Stimulated activated CD8-positive, alpha-beta memory T cell treated with anti-CD3 and anti-CD28 coated beads, Interleukin-2, amount 100 ng/mL, for 1 hour (primary cell): Measurements from ENCODE around the gene CHMP3.
"Not testable (repeated sequence)": the region's sequence is repeated elsewhere in the genome, so short reads cannot be mapped to it uniquely, and the experiment has no call there.

Experiments
- DNase-seq, 2 donors: peaks; one replicate each; pipeline ENCODE4 v3.0.0-alpha.2; 2020; ENCODE audit warnings: low read depth in 2 of 2

The CHMP3 gene

DNA sequence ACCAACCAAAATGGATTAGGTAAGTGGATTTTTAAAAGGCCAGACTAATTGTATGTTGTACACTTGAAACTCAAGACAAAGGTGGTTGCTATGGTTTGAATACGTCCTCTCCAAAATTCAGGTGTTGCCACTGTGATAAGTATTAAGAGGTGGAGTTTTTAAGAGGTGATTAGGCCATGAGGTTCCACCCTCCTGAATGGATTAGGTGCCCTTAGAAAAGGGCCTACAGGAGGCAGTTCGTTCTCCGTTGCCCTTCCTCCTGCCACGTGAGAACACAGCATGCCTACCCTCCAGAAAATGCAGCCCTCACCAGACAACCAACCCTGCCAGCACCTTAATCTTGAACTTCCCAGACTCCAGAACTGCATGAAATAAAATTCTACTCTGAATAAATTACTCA lies 51.2 kb downstream of the CHMP3 start:
- DNase-seq = no peak

DNA sequence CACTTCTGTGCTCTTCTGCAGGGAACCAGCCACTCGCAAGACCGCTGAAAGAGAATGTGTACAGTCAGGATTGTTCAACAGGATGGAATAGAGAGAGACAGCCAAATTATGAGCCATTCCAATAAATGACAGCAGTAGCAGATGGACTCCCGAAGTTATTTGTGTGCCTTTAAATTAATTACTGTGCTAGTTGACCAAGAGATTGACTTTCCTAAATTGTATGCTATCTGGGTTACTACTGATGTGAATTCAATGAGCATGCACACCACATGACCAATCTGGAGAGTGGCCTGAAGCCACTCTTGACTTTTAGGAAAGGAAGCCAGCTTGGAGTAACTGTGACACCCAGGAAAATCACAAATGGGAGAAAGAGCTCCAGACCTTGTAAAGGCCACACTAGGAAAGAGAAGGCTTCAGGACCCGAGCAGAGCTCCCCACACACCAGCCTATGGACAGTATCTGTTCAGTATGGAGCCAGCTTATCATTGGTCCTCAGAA lies 52.8 kb downstream of the CHMP3 start:
- no peak for DNase-seq

DNA sequence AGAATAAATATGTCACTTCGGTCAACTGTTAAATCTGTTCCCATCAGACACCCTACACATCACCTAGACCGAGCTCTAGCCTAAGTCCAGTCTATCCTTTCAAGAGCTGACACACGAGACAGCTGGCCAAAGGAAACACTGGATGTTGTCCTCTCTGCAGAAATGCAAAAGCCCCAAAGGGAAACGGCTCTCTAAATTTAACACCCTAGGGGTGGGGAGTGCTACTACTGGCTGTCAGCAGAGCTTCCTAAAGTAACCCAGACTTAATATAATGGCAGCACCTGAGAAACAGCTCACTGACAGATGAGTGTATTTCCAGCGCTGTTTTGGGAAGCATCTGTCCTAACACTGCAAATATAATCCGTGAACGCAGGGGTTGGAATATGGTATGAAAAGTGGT lies 55.6 kb downstream of the CHMP3 start:
- DNase-seq = no peak

DNA sequence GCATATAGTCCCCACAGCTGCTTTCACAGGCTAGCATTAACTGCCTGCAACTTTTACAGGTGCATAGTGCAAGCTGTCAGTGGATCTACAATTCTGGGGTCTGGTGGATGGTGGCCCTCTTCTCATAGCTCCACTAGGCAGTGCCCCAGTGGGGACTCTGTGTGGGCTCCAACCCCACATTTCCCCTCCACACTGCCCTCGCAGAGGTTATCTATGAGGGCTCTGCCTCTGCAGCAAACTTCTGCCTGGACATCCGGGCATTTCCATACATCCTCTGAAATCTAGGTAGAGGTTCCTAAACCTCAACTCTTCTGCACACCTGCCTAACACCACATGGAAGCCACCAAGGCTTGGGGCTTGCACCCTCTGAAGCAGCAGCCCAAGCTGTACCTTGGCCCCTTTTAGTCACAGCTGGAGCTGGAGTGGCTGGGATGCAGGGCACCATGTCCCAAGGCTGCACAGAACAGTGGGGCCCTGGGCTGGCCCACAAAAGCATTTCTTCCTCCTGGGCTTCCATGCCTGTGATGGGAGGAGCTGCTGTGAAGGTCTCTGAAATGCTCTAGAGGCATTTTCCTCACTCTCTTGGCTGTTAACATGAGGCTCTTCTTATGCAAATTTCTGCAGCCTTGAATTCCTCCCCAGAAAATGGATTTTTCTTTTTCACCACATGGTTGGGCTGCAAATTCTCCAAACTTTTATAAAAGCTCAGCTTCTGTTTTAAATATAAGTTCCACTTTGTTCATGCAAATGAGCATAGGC lies 62.7 kb downstream of the CHMP3 start:
- no peak for DNase-seq

DNA sequence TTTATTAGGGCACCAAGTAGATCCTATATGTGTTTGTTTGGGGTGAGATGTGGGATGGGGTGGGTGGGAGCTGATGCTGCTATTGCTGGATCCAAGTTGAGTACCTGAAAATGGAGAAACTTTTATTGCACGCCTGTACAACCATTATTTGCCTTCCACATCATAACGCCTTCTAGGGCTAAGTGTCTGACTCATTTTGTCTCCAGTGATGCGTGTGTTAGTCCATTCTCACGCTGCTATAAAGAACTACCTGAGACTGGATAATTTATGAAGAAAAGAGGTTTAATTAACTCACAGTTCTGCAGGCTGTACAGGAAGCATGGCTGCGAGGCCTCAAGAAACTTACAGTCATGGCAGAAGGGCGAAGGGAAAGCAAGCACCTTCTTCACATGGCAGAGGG lies 63.9 kb downstream of the CHMP3 start:
- no peak for DNase-seq

DNA sequence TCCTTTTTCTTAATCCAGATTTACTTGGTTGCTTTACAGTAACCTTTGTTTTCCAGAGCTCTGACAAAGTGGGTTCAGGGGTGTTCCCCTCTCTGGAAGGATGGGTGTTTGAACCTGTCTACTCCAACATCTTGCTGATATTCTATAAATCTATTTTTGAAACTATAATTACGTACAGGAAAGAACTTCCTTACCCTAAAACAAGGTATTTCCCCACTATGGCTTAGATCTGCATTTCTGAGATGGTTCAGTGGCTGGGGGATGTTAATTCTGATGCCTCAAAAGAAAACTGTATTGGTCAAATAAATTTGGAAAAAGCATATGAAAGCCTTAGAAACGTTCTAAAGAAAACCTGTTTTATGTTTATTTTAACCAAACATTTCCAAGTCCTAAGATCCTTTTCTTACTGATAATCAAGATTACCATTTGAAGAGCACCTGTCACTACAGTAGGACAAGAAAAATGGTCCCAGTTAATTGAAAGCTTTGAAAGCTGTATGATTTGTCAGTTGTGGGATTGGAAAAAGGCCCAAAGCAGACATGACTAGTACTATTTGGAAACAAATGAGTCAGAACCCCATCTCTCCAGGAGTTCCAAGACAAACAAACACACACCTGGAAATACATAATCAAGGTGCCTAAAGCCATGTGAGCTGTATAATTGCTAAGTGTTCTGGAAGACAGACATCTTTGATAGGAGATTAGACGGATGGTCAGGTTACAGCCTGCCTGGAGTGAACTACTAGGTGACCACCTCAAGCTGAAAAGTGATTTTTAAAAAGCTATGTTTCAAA lies 64.6 kb downstream of the CHMP3 start:
- DNase-seq = no peak

DNA sequence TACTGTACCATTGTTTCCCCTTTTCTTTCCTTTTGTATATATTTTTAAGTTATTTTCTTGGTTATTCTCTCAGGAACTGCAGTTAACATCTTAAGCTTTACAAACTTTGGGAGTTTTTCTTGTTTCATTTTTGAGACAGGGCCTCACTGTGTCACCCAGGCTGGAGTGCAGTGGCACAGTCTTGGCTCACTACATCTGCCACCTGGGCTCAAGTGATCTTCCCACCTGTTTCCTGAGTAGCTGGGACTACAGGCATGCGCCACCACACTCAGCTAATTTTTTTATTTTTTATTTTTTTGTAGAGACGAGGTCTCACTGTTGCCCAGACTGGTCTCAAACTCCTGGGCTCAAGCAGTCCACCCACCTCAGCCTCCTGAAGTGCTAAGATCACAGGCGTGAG lies 66.9 kb downstream of the CHMP3 start:
- DNase-seq = not testable (repeated sequence)

DNA sequence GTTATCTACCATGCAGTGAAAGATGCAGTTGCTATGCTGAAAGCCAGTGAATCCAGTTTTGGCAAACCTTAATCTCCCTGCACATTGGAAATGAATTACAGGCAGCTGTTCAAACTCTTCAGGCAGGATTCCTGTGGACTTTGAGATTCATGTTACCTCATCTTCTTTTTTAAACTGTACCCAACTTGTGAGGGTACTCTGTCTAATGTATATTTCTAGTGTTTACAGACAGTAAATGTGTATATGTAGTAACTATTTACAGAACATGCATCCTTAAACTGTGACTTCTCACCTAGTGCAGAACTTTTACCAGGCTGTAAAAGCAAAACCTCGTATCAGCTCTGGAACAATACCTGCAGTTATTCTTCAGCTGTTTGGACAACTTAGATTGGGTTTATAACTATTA lies 71.2 kb downstream of the CHMP3 start:
- no peak for DNase-seq

DNA sequence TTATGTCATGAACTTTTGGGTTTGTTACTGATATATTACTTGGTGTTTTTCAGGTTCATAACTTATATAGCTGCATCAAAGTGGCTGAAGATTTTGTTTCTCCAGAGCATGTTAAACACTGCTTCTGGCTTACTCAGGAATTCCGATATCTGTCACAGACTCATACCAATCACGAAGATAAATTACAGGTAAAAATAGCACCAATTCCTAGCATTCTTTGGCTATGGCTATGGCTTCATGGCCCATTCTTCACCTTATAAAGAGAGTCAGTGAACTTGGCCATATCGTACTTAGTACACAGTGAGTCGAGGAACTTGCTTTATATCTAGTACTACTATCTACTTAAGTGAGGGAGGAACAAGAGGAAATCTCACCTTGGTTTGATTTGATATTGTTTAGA lies 72.2 kb downstream of the CHMP3 start:
- no peak for DNase-seq

DNA sequence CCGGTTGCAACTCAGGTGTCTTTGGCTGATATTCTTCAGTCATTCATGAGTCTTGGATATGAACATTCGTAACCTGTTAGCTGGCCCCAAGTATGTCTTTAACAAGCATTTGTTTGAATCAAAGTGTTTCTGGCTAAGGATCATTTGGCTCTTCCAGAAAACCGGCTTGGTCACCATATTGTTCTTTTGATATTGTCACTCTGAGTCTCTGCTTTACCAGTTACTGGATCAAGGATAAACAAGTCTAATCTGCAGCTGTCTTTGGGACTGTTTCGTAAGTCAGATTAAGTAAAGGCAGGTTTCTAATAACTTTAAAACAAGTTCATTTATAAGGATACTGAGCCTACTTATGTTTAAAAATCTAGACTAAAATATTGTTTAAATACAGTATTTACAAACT lies 73.0 kb downstream of the CHMP3 start:
- no peak for DNase-seq

DNA sequence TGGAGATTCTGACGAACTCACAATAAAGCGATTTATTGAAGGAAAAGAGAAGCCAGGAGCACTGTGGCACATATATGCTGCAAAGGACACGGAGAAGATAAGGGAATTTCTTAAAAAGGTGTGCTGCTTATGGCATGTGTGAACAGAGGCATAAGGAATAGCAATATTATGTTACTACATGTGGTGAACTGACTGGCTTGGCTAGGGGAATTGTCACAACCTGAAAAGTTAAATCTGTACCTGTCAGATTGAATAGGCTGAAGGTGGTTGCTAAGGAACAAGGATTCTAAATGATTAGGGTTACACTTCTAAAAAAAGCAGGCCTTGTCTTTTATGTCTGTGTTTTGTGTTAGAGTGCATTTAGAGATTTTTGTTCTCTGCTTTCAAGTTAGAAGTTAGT lies 73.7 kb downstream of the CHMP3 start:
- DNase-seq = no peak

DNA sequence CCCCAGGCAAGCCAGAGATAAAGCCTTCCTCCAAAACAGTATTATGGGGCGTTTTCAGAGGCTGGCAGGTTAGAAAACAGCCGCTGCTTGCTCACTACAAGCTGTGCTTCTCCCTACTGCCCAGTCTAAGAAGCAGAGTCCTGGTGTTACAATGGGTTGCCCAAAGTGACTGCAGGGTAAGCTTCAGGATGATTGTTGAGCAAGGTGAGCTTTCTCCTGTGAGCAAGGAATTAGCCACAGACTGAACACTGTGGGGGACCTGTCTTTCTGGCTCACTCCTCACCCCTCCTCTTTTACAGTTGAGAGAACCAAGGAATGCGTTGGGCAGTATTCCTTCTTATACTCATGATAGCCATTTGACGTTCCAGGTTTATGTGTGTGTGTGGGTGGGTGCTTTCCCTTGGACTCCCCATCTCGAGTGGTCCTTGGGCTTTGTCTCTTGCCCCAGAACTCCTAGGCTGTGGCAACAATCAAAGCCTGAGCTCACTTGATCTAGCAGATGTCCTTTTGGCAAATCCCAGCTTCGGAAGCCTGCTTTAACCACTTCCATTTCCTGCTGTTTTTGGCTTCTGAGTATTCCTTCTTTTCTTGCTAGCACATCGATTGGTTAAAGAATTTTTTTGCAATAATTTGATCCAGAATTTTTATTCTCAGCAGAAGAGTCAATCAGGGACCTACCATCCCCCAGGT lies 74.5 kb downstream of the CHMP3 start:
- DNase-seq = no peak

DNA sequence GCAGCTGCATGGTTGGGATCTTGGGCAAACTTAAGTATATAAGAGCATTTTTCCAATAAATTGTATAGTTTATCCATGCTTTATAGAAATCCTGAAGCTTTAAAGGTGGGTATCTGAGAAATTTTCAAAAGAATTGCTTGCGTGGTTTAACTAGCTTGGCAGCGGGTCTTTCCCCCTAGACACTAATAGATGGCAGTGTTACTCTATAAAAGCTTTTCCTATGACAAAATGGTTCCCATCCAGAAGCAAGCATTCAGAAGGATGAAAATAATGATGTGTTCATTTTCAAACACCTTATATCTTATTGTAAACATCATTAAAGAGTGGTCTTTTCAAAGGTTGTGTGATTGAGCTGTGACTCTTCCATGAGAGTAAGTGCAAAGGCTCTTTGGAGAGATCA lies 76.2 kb downstream of the CHMP3 start:
- DNase-seq = no peak

DNA sequence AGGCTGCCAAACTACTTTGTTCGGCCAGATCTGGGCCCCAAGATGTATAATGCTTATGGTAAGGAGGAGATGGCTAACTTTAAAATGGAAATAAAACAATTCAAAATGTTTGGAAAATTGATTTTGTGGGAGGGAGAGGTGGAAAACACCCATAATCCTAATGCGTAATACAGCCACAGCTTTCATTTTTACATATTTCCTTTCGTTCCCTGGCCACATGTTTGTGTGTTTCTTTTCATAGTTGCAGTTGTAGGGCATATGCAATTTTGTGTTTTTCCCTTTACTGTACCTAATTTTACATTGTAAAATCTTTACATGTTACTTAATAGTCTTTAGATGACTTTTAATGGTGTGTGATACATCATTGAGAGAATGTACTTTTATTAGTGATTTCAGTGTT lies 77.4 kb downstream of the CHMP3 start:
- DNase-seq = no peak

DNA sequence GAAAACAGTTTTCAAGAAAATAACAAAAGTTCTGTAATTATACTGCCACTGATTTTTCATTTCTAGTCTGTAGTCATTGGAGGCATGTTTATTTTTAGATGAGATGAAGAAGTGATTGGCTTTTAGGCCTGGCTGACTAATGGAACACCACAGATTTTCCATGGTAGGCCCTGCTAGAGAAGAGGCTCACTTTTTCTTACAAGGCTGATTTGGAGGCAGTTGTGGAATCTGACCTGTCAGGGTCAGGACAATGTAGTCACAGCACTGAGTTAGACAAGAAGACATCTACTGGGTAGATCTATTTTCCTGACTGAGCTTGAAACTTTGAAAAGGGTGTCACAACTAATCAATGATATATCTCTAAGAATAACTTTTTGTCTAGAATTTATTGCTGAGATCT lies 78.1 kb downstream of the CHMP3 start:
- DNase-seq = no peak

DNA sequence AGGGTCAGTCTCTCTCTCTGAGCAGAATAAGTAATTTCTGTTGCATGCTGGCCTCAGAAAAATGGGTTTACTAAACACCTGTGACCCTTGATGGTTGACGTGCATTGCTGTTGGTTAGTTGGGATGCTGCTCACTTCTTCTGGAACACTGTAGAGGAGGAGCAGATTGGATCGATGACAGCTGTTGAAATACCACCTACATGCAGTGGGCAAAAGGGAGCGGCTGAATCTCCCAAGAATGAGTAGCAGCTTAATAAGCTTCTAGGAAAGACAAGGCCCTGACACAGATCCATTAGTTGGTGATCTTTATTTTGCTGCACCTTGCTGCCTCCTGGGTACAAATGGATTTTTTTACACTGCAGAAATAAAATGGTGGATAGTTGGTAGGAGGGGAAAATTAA lies 78.9 kb downstream of the CHMP3 start:
- no peak for DNase-seq

DNA sequence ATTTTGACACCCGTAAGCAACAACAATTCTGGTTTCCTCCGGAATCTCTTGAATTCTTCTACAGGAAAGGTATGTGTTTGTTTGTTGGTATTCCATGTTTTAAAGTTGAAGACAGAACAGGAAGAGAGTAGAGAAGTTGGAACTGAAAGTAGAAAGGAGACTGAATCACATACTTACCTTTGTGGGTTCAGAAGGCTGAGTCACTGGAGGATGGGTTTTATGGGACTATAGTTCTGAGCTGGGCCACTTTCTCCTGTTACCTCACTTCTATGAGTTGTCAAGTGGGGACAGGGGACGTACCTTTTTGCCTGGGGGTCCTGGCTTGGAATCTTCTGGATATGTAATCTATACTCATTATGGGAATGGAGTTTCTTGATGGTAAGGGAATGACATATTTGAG lies 81.2 kb downstream of the CHMP3 start:
- no peak for DNase-seq

DNA sequence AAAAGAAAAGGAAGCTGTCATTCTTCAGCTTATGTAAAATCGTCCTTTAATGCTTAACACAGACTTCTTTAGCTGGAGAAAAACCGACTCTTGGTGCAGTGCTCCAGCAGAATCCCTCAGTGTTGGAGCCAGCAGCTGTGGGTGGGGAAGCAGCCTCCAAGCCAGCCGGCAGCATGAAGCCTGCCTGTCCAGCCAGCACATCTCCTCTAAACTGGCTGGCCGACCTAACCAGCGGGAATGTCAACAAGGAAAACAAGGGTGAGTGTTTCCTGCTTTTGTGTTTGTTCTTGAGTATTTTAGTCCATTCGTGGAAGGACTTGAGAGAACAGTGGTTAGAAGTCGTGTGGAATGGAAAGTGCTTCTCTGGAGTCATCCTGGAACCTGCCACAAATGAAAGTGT lies 83.1 kb downstream of the CHMP3 start:
- no peak for DNase-seq

DNA sequence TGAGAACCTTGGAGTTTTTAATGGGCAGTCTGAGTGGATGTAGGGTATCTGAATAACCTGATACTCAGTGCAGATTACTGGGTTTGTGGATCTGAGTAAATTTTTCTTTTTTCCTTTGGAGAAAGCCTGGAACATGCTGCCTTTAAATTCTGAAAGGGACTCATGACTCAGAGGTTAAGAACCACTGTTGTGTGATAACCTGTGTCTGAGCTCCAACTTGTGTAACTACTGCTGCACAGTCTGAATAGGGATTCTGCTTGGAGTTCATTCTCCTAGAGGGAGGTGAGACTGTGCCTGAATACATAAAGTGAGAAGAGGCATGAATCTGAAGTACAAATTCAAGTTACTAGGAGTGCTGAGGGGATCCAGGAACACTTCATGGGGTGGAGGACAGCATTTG lies 85.9 kb downstream of the CHMP3 start:
- no peak for DNase-seq

DNA sequence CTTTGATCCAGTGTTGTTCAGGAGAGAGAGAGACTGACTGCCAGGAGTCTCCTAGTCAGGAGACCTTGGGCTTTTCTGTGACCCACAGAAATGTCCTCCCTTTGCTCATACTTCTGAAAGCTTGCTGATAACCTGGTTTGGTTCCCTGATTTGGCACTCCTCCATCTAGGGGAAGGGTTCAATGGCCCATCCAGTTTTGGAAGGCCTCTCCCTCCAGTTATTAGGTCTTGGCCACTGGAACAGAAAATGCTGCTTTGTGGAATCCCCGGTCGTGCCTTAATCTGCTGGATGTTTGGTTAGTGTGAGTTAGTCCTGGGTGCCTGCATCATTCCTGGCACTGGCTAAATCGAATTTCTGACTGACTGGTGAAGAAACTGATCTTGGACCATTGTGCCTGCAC lies 86.3 kb downstream of the CHMP3 start:
- DNase-seq = no peak

DNA sequence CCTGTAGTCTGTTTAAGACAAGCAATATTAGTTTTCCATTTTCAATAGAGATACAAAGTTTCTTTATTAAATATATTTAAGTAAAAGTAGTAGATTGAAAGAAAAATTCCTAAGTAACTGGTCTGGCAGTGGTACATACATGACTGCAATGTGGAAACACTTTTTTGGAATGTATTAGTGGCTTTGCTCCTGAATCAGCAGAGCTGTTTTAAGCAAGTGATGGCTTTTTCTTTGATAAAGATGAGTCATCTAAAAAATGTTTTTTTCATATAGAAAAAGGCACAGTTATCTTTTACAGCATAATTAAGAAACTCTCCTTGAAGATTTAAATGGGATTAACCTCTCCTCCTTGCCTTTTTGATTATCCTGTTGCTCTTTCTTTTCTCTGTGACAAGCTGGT lies 87.2 kb downstream of the CHMP3 start:
- DNase-seq = no peak

DNA sequence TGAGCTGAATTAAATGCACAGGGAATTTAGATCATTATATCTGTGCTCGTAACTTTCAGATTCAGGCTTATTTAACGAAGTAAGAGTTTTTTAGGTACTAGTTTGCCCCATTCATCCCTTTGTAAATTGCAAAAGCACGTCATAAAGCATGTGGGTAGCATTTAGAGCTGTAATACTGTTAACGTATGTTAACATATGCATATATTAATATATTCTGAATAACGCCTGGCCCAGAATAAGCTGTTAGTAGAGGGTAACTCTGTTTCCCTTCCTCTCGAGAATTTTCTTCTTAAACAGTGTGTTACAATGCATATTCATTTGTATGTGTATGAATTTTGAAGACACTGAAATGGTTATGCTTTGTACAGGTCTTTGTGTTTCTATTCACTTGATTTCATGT lies 91.6 kb downstream of the CHMP3 start:
- DNase-seq = no peak

DNA sequence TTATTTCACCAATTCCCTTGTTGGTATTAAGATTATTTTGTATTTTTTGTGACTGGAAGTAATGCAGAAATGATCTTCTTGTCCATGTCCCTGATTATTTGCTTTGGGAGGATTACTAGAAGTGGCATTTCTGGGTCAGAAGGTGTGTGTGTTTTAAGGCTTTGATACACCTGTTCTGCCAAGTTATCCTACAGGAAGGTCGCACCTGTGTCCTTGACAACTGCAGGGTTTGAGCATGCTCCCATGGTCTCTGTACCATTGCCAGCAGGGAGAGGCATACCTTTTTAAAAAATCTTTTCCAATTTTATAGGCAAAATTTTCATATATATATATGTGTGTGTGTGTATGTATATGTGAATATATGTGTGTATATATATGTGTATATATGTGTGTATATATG lies 92.4 kb downstream of the CHMP3 start:
- no peak for DNase-seq
